Measurements from ENCODE around the gene ALX4. TPM values are rescaled to one million over a fixed set of nuclear protein-coding genes. Genes with fewer than 3 reads are reported as not detected.
A peak's percentile ranks its signal among the peaks of the same experiment; 100 is the strongest.

Gene ALX4
- total RNA-seq, 1 donor from 2014 or later, result not detected

- TF ChIP-seq CTCF (IDR thresholded peaks at IDR 0.05) (no peak), POLR2AphosphoS5 (IDR thresholded peaks at IDR 0.05; ENCODE audit: insufficient read depth in 1 of 2, low read depth in 1 of 2) (no peak), POLR2A (IDR thresholded peaks at IDR 0.05) (no peak)
- DNase-seq (ENCODE audit: extremely low spot score in 2 of 2), result peak in 1 of 2 donors; percentile 60
- no peak overlapping the region for H3K4me3 ChIP-seq
- H3K36me3 ChIP-seq, result no peaks in the 10 kb centered on the region
- H3K4me1 ChIP-seq, result no peaks in the 10 kb centered on the region
- no peaks in the 10 kb centered on the region for H3K27me3 ChIP-seq
- H3K9me3 ChIP-seq, result peaks cover 4% of the 10 kb centered on the region
- intact Hi-C loops (cut with DNase I), result no loop called here
- H3K27ac ChIP-seq, result no peak overlapping the region
Measured at GRCh38 chr11:44257338-44258189, 52.4 kb downstream of the ALX4 start.

DNA sequence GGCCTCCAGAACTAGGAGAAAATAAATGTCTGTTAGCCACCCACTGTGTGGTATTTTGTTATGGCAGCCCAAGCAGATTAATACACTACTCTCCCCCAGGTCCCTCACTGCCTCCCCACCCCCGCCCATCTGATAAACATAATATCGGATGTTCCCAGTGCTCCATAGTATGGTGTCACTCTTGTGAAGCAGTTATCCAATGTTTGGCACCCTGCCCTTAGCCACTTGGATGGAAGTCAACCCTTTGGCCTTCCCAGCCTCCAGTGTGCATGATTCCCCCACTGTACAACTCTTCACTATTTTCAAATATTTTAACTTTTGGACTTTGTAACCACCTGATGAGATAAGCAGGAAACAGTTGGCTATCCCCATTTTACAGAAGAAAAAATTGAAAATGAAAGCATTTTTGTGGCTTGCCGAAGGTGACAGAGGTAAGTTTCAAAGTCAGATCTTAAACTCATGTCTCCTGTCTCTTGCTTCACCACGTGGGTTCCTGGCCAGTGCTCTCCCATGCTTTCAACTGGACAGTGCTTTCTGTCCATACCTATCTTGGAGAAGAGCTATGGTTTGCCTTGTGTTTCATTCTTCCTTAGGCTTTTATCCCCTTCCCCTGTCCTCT is 53.2 kb downstream of the ALX4 start:
- no peaks in the 10 kb centered on the region for H3K36me3 ChIP-seq
- intact Hi-C loops (cut with DNase I), result no loop called here
- TF ChIP-seq POLR2A (IDR thresholded peaks at IDR 0.05) (no peak), POLR2AphosphoS5 (IDR thresholded peaks at IDR 0.05; ENCODE audit: insufficient read depth in 1 of 2, low read depth in 1 of 2) (no peak), CTCF (IDR thresholded peaks at IDR 0.05) (no peak)
- H3K4me3 ChIP-seq, result no peak overlapping the region
- DNase-seq (ENCODE audit: extremely low spot score in 2 of 2), result no peak
- H3K9me3 ChIP-seq, result peaks cover 4% of the 10 kb centered on the region
- no peaks in the 10 kb centered on the region for H3K4me1 ChIP-seq
- no peaks in the 10 kb centered on the region for H3K27me3 ChIP-seq
- no peak overlapping the region for H3K27ac ChIP-seq

DNA sequence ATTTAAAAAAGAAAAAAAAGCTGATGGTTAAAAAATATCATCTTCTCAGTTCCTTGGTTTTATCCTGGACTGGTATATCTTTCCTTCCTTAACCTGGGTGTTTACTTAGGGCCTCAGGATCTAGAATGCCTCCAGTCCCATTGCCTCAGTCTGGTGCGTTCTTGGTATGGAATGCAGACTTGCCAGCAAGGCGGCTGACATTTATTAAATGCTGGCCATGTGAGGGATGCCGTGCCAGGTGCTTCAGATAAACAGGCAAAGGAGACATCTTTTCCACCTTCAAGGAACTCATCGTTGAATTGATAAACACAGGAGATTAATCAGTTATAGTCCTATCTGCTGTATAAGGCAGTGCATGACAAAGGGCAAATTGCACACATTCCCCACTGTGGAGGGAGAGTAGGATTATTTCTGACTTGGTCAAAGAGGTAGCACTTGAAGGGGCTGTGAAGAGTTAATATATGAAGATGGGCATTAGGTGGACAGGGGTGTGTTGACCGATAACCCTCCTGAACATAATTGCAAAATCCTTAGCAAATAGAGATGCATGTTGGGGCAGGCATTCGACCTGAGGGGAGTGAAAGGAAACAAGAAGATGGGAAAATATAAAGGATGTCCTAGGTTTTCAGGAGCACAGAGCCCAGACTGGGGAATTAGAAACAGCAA is 54.4 kb downstream of the ALX4 start:
- no peak overlapping the region for H3K27ac ChIP-seq
- H3K27me3 ChIP-seq, result no peaks in the 10 kb centered on the region
- DNase-seq (ENCODE audit: extremely low spot score in 2 of 2), result peak in 1 of 2 donors; percentile 62
- no peaks in the 10 kb centered on the region for H3K36me3 ChIP-seq
- H3K4me3 ChIP-seq, result no peak overlapping the region
- no peaks in the 10 kb centered on the region for H3K4me1 ChIP-seq
- peaks cover 4% of the 10 kb centered on the region for H3K9me3 ChIP-seq
- intact Hi-C loops (cut with DNase I), result no loop called here
- TF ChIP-seq CTCF (IDR thresholded peaks at IDR 0.05) (no peak), POLR2AphosphoS5 (IDR thresholded peaks at IDR 0.05; ENCODE audit: insufficient read depth in 1 of 2, low read depth in 1 of 2) (no peak), POLR2A (IDR thresholded peaks at IDR 0.05) (no peak)

- H3K27me3 ChIP-seq, result no peaks in the 10 kb centered on the region
- H3K36me3 ChIP-seq, result no peaks in the 10 kb centered on the region
- intact Hi-C loops (cut with DNase I), result no loop called here
- H3K9me3 ChIP-seq, result peaks cover 4% of the 10 kb centered on the region
- H3K4me3 ChIP-seq, result no peak overlapping the region
- no peak overlapping the region for H3K27ac ChIP-seq
- TF ChIP-seq CTCF (IDR thresholded peaks at IDR 0.05) (no peak), POLR2A (IDR thresholded peaks at IDR 0.05) (no peak), POLR2AphosphoS5 (IDR thresholded peaks at IDR 0.05; ENCODE audit: insufficient read depth in 1 of 2, low read depth in 1 of 2) (no peak)
- peaks cover under 1% of the 10 kb centered on the region for H3K4me1 ChIP-seq
- no peak for DNase-seq (ENCODE audit: extremely low spot score in 2 of 2)
Measured at GRCh38 chr11:44252999-44253602, 56.8 kb downstream of the ALX4 start.
